BJ (cell line): Measurements from ENCODE around the gene EI24. TPM values are rescaled to one million over a fixed set of nuclear protein-coding genes. Genes with fewer than 3 reads are reported as not detected.

Experiments used
- CTCF ChIA-PET: fragments of 350-600 bp; formaldehyde crosslinking; extraction: SDS; loops from one replicate; lab custom pipeline; 2021; ENCODE audit warnings: antibody characterized with exemption, inconsistent platforms; lab: Yijun Ruan, JAX
- POLR2A ChIA-PET: fragments of 300-600 bp; sonication (Branson Sonifier 250); formaldehyde crosslinking; extraction: SDS; loops from one replicate; lab custom pipeline; 2021; ENCODE audit warnings: antibody characterized with exemption; lab: Charles Lee
- DNase-seq: peaks from one replicate; pipeline ENCODE4 v3.0.0-alpha.2; 2011; ENCODE audit warnings: low read depth
- H3K27me3 ChIP-seq: 2 replicates; pipeline ENCODE4 v1.6.0; 2011; ENCODE audit warnings: low read length; ENCODE audit not compliant: control insufficient read depth, insufficient read depth
- H3K36me3 ChIP-seq: 2 replicates; pipeline ENCODE4 v1.5.1; 2011; ENCODE audit warnings: low read length; ENCODE audit not compliant: control insufficient read depth, insufficient read depth
- H3K4me3 ChIP-seq: 2 replicates; pipeline ENCODE4 v1.5.1; 2011; ENCODE audit warnings: low read depth, mild to moderate bottlenecking, control low read depth, low read length
- polyA plus RNA-seq: library from polyadenylated mRNA; depleted of rRNA; stranded (reverse); fragments of >200 nt; gene quantifications from 2 replicates; pipeline ENCODE4 v1.2.3, GENCODE V29; 2011
- TF ChIP-seq, protein P1 (sequence below): IDR thresholded peaks from 2 replicates; pipeline ENCODE4 v1.5.1; 2011; ENCODE audit warnings: low read depth, mild to moderate bottlenecking, control low read depth, inconsistent platforms, low read length, moderate library complexity; ENCODE audit not compliant: insufficient read depth

EI24 gene
- polyA plus RNA-seq, 1 experiment, result 72.1 TPM

DNA sequence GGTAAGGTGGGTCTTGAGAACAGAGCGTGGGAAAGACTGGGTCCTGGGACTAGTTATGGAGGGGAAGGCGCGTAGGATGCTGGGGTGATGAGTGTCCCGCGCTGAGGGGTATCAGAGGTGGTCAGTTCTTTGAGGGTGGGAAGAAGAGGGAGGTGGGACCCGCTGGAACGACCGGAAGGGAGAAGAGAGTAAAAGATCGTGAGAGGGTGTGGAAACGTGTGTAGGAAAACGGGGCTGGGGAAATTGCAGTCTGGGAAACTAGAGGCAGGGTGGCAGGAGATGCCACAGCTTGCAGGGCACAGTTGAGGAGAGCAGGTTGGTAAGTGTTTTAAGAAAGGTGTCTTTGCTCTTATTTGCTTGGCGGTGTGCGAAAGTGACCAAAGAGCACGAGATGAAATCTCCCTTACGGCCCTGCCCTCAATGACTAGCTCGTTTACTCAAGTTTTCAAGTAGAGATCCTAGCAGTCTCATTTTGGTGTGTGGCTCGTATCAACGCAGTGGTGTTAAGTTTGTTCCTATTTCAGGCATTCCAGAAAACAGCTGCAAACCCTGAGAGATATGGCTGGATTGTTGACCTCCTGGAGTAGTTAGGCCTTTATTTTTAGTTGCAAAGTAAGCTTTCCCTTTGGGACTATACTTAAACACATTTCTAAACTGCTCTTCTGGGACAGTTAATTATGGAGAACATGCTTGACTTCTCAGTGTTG lies 24.0 kb downstream of the EI24 start:
- no peaks in the 10 kb centered on the region for H3K27me3 ChIP-seq
- TF ChIP-seq, protein P1, sequence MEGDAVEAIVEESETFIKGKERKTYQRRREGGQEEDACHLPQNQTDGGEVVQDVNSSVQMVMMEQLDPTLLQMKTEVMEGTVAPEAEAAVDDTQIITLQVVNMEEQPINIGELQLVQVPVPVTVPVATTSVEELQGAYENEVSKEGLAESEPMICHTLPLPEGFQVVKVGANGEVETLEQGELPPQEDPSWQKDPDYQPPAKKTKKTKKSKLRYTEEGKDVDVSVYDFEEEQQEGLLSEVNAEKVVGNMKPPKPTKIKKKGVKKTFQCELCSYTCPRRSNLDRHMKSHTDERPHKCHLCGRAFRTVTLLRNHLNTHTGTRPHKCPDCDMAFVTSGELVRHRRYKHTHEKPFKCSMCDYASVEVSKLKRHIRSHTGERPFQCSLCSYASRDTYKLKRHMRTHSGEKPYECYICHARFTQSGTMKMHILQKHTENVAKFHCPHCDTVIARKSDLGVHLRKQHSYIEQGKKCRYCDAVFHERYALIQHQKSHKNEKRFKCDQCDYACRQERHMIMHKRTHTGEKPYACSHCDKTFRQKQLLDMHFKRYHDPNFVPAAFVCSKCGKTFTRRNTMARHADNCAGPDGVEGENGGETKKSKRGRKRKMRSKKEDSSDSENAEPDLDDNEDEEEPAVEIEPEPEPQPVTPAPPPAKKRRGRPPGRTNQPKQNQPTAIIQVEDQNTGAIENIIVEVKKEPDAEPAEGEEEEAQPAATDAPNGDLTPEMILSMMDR, result no peak
- DNase-seq, result no peak
- ChIA-PET CTCF (interaction anchor here (1.3 to 1.9 kb wide), 2 partner anchors 28 kb away, joined by 4 read pairs; no protein-coding TSS in a partner anchor), POLR2A (no interaction called here)
- peaks cover 1% of the 10 kb centered on the region; the same call in 1 of the 2 replicates for H3K36me3 ChIP-seq
- peak overlapping the region; percentile 83 for H3K4me3 ChIP-seq

DNA sequence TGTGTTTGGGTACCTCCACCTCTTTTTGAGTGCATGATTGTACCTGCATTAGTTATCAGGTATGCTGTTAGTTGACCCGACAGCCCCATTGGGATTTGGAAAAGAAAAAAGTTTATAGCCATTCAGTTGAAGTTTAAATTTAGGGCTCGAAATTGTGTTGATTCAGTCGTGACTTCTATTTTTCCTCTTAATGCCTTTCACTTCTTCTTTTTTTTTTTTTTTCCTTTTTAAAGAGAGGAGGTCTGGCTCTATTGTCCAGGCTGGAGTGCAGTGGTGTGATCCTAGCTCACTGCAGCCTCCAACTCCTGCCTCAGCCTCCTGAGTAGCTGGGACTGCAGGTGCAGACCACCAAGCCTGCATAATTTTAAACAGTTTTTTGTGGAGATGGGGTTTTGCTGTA lies 25.7 kb downstream of the EI24 start:
- DNase-seq, result no peak
- H3K27me3 ChIP-seq, result no peaks in the 10 kb centered on the region
- POLR2A ChIA-PET, result no interaction called here
- H3K36me3 ChIP-seq, result peaks cover 3% of the 10 kb centered on the region
- CTCF ChIA-PET, result interaction anchor here (0.9 kb wide), 1 partner anchor 32 kb away, joined by 4 read pairs; no protein-coding TSS in a partner anchor
- TF ChIP-seq, protein P1, result no peak
- no peak overlapping the region for H3K4me3 ChIP-seq

DNA sequence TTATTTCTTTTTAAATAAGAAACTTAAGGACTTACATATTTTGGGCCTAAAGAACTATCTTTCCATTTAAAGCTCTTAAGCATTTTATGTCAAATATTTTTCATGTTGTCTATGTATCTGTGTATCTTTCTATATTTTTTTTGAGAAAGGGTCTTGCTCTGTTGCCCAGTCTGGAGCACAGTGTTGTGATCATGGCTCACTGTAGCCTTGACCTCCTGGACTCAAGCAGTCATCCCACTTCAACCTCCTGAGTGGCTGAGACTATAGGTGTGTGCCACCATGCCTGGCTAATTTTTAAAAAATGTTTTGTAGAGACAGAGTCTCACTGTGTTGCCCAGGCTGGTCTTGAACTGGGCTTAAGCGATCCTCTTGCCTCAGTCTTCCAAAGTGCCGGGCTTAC lies 31.4 kb downstream of the EI24 start:
- no peak for DNase-seq
- ChIA-PET POLR2A (no interaction called here), CTCF (no interaction called here)
- no peaks in the 10 kb centered on the region for H3K27me3 ChIP-seq
- TF ChIP-seq, protein P1, result no peak
- H3K36me3 ChIP-seq, result peaks cover 14% of the 10 kb centered on the region
- no peak overlapping the region for H3K4me3 ChIP-seq

DNA sequence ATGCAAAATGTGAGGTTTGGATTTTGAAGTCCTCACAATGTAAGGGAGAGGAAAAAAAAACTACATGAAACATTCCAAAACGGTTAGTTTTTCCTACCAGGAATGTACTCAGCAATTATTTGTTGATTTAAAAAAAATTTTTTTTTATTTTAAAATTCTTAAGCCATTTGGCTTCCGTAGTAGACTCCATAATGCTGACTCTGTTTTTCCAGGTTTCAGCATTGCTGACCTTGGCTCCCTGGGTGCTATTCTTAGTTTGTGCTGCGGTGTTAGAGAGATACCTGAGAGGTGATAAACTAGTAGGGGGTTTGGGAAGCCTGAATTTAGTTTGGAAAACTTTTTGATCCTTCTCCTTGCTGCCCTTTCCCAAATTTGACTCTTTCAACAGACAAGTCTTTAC lies 33.9 kb downstream of the EI24 start:
- Histone ChIP-seq H3K27me3 (no peaks in the 10 kb centered on the region), H3K36me3 (peaks cover 19% of the 10 kb centered on the region), H3K4me3 (no peak overlapping the region)
- DNase-seq, result no peak
- TF ChIP-seq, protein P1, result no peak
- ChIA-PET CTCF (no interaction called here), POLR2A (no interaction called here)

DNA sequence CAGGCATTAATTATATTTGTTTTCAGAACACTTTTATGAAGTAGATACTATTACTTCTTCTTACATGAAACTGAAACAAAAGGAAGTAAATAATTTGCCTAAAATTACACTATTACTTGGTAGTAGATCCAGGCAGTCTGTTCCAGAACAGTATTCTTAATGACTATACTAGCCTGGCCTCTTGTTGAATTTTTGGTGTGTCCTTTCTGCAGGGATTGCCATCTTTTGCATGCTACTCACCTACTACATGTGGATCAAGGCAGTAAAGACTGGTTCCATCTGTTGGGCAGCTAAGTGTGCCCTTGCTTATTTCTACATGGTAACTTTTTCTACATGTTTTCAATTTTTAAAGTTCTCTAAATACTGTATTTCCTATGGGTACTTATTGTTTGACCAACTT lies 36.1 kb downstream of the EI24 start:
- no peaks in the 10 kb centered on the region for H3K27me3 ChIP-seq
- H3K4me3 ChIP-seq, result no peak overlapping the region
- H3K36me3 ChIP-seq, result peaks cover 21% of the 10 kb centered on the region
- ChIA-PET POLR2A (no interaction called here), CTCF (interaction anchor here (0.6 kb wide), 1 partner anchor 245 kb away, joined by 3 read pairs; no protein-coding TSS in a partner anchor)
- TF ChIP-seq, protein P1, result no peak
- no peak for DNase-seq
